ENCODE results near the gene CD4.
A peak's percentile ranks its signal among the peaks of the same experiment; 100 is the strongest.

The CD4 gene

DNA sequence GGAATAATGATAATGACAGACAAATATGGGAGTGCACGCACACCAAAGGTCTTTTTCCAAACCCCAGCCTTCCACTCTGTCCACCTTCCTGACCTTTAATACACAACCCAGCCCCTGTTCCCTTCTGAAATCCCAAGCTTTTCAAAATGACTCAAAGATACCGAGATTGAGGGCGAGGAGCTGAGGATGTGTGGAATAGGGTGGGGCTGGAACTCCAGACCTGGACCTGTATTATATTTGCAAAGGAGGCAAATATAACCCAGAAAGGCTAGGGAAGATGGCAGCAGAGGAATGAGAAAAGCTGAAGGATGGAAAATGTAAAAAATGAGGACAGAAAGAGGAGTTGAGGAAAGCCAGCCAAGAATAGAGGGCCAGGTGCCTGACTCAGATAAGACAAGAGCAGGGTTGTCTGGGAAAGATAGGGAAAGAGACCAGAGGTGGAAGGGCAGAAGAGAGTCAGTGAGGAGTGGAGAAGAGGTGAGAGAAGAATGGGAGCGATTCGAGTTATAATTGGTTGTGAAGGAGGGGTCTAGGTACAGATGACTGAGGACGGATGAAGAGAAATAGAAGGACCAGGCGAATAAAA lies 24.2 kb upstream of the CD4 start:
- DNase-seq (ENCODE audit: low read depth in 1 of 2, low spot score in 1 of 2) = no peak

GRCh38 chr12:6765634-6766581 lies 23.4 kb upstream of the CD4 start, which contains the start of gene PTMS:
Gene PTMS, plus strand, starts transcription at chr12:6766363. Its CDS starts 343 bp downstream, at chr12:6766706.
- DNase-seq (ENCODE audit: low read depth in 1 of 2, low spot score in 1 of 2) = no peak

DNA sequence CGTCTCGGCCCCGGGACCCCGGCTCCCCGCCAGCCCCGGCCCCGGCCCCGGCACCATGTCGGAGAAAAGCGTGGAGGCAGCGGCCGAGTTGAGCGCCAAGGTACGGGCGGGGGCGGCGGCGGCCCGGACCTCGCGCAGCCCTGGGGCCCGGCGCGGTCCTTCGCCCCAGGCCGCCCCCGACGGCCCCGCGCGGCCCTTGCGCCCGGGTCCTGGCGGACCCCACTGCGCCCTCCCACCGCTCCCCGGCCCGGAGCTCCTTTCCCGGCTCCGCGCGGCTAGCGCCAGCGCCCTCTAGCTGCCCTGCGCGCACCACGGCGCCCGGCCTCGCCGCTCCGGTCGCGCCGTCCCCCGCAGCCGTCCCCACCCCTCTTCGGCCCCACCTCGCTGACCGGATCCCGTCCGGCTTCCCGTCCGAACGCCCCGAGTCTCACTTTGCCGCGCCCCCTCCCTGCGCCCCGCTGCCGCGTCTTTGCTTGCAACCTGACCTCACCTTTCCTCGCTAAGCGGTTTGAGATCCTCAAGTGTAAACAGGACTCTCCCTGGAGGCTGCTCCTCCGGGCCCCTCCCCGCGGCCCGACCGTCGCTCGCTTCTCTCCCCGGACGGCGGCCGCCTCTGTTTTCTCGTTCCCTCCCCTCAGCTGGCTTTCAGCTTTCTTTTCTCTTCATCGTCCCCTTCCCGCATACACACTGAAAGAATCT lies 22.5 kb upstream of the CD4 start:
- DNase-seq (ENCODE audit: low read depth in 1 of 2, low spot score in 1 of 2) = peak in 1 of 2 donors; percentile 47

DNA sequence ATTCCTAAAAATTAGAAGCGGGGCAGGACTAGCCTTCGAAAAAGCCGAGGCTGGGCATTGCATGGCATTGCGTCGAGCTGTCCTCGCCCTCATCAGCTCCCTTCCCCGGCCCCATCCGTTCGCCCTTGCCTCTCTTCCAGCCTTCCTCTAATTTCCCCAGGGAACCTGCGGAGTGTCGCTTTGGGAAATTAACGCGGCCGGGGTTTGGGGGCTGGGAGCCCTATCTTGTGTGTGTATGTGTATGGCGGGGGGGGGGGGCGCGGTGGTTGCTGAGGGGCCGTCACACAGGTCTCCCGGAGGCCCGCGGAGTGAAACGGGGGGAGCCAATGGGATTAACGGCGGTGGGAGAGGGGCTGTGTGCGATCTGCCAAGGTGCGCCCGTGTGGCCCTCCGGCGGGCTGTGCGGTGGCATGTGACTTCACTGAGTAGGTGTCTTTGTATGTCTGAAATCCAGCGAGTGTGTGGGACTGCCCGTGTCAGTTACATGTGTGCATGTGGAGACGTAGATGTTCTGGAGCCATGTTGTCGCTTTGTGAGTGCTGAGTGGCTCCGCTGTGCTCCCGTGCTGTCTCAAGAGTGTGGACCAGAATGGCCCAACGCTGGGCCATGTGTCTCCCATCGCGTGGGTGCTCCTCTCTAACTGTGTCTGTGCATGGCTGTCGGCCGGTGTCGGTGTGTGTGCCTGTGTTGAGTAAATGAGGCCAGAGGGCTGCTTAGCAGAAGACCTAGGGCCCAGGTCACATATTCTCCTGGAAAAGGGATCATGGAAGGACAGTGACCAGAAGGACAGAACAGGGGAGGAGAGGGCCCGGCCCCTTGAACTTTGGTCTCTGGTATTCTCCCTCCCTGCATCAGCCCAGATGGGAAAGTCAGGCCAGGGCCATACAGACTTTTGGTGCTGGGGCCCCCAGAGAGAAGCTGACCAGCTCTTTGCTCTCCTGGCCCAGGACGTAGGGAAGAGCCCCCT lies 21.7 kb upstream of the CD4 start:
- no peak for DNase-seq (ENCODE audit: low read depth in 1 of 2, low spot score in 1 of 2)

DNA sequence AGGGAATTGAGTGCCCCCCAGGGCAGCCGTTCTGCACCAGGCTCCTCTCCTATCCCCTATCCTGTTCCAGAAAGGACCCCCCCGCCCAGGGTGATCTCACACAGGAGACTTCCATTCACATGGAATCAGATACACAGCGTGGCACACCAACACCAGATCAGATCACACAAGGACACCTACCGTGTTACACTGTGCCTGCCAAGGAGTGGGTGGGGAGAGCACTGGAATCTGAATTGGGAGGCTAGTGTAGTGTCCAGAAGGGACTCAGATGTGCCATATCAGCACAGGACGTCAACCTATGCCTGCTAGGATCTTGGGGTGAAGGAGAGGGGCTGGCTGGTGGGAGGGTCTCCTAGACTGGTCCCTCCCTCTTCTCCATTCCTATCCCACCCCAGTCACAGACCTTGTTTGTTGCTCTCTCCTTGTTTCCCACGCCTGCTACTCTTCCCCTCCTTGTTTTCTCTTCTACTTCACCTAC lies 20.9 kb upstream of the CD4 start:
- no peak for DNase-seq (ENCODE audit: low read depth in 1 of 2, low spot score in 1 of 2)

- no peak for DNase-seq (ENCODE audit: low read depth in 1 of 2, low spot score in 1 of 2)
These were observed 20.3 kb upstream of the CD4 start for GRCh38 chr12:6768990-6769389.

GRCh38 chr12:6769666-6770065 lies 19.7 kb upstream of the CD4 start:
- DNase-seq (ENCODE audit: low read depth in 1 of 2, low spot score in 1 of 2) = no peak

DNA sequence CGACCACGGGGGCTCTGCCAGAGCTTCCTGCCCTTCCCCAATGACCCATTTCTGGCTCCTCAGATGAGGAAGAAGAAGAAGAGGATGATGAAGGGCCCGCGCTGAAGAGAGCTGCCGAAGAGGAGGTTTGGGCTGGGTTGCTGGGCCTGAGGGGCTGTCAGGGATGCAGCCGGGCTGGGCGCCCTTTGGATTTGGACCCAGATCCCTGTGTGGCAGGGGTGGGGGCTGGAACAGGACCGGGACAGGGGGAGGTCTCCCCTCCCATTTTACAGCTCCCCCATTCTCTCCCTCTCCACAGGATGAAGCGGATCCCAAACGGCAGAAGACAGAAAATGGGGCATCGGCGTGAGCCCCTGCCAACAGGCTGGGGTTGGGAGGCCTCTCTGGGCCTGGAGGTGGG lies 19.2 kb upstream of the CD4 start:
- no peak for DNase-seq (ENCODE audit: low read depth in 1 of 2, low spot score in 1 of 2)

DNA sequence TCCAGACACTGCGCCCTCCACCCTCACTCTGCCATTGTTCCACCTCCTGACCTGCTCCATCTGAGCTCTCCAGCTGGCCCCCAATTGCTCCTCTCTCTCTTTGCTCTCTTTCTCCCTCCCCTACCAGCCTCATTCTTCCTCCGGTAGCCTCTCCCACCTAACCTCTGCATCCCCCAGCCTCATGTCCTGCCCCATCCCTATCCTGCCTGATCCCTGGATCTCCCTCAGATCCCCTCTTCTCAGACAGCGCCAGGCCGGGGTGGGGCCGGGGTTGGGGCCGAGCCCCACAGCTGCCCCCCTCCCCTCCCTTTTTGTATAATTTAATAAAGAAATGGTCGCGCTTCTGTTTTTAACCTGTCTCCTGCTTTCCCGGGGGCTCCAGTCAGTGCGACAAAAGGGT lies 18.7 kb upstream of the CD4 start:
- DNase-seq (ENCODE audit: low read depth in 1 of 2, low spot score in 1 of 2) = no peak

DNA sequence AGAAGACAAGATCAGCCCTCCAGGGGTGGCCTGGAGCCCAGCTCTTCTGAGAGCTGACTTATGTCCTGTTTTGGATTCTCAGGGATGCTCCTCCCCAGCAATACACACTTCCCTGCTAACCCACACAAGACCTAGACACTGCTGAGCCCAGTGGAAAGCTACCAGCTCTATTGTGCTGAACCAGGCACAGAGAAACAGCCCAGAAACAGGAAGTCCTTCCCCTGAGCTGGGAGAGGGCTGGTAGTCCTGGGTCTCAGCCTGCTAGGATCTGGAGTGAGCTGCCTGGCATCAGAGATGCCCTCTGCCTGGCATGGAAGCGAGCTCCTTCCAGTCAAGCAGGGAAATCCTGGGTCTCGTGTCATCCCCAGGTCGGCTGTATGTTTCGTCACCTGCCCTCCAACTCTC lies 18.2 kb upstream of the CD4 start:
- DNase-seq (ENCODE audit: low read depth in 1 of 2, low spot score in 1 of 2) = no peak

GRCh38 chr12:6771509-6772330 lies 17.6 kb upstream of the CD4 start:
- DNase-seq (ENCODE audit: low read depth in 1 of 2, low spot score in 1 of 2) = no peak

- DNase-seq (ENCODE audit: low read depth in 1 of 2, low spot score in 1 of 2) = no peak
These were observed 17.0 kb upstream of the CD4 start, which contains the start of gene LAG3 for GRCh38 chr12:6772331-6772695. Gene LAG3, plus strand, starts transcription at chr12:6772520. Its CDS starts 333 bp downstream, at chr12:6772853.

GRCh38 chr12:6772726-6773589 lies 16.4 kb upstream of the CD4 start:
- no peak for DNase-seq (ENCODE audit: low read depth in 1 of 2, low spot score in 1 of 2)

GRCh38 chr12:6773590-6774351 lies 15.6 kb upstream of the CD4 start:
- no peak for DNase-seq (ENCODE audit: low read depth in 1 of 2, low spot score in 1 of 2)

- DNase-seq (ENCODE audit: low read depth in 1 of 2, low spot score in 1 of 2) = no peak
These were observed 14.7 kb upstream of the CD4 start for GRCh38 chr12:6774499-6775062.

DNA sequence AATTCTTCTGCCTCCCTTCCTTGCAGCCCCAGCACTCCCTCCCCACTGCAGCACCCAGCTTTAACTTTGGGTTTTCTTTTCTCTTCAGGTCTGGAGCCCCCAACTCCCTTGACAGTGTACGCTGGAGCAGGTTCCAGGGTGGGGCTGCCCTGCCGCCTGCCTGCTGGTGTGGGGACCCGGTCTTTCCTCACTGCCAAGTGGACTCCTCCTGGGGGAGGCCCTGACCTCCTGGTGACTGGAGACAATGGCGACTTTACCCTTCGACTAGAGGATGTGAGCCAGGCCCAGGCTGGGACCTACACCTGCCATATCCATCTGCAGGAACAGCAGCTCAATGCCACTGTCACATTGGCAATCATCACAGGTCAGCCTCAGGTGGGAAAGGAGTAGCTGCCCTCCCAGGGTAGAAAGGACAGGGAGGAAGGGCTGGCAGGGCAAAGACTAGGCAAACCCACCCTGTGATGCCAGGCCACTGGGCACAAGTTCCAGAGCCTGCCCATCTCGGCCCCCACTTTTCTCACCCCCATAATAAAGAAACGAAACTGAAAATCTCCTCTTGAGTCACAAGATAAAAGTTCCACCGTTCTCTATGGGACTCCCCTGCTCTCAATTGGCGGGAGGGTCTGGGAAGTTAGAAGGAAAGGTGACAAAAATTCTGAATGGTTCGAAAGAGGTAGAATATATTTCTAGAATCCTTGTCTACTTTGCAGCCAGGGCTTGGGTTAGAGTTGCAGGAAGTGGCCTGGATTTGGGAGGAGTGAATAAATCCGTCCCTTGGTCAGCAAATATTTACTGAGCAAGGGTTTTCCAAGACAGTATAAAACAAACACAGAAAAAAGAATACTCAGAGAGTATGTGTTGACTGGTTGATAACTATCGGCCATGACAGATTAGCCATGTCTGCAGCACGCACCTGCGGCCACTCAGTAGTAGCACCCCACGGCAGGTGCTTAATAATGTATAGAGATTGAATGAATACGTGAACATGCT lies 13.8 kb upstream of the CD4 start:
- DNase-seq (ENCODE audit: low read depth in 1 of 2, low spot score in 1 of 2) = no peak
